GM18909 (cell line): ENCODE measurements around the gene KLRC3.
"Not testable (repeated sequence)": the region's sequence is repeated elsewhere in the genome, so short reads cannot be mapped to it uniquely, and the experiment has no call there.

Source experiments
- ATAC-seq: cut with Tn5 transposase; IDR thresholded peaks from one replicate; pipeline ENCODE4 v1.9.1; 2021; ENCODE audit warnings: mild to moderate bottlenecking; ENCODE audit not compliant: unreplicated experiment, poor library complexity

KLRC3 gene

GRCh38 chr12:10405294-10405693 lies 15.1 kb downstream of the KLRC3 start:
- no peak for ATAC-seq

GRCh38 chr12:10404798-10405197 lies 15.6 kb downstream of the KLRC3 start:
- ATAC-seq, result no peak

GRCh38 chr12:10400829-10401228 lies 19.6 kb downstream of the KLRC3 start:
- ATAC-seq, result no peak

- no peak for ATAC-seq
Measured at GRCh38 chr12:10398168-10398567, 22.2 kb downstream of the KLRC3 start.

- ATAC-seq, result no peak
Measured at GRCh38 chr12:10397296-10397695, 23.1 kb downstream of the KLRC3 start.

- not testable (repeated sequence) for ATAC-seq
Measured at GRCh38 chr12:10396176-10396575, 24.2 kb downstream of the KLRC3 start.

- ATAC-seq, result peak; percentile 84
Measured at GRCh38 chr12:10395390-10395998, 24.9 kb downstream of the KLRC3 start.

- ATAC-seq, result not testable (repeated sequence)
Measured at GRCh38 chr12:10394531-10395152, 25.8 kb downstream of the KLRC3 start.

GRCh38 chr12:10393291-10393690 lies 27.1 kb downstream of the KLRC3 start:
- no peak for ATAC-seq

GRCh38 chr12:10392394-10392930 lies 27.9 kb downstream of the KLRC3 start:
- ATAC-seq, result peak; percentile 80

- not testable (repeated sequence) for ATAC-seq
Measured at GRCh38 chr12:10390991-10391390, 29.4 kb downstream of the KLRC3 start.

GRCh38 chr12:10389904-10390303 lies 30.5 kb downstream of the KLRC3 start, which contains the start of gene KLRK1:
Gene KLRK1, minus strand, starts transcription at chr12:10390041. Its CDS starts 1,231 bp downstream, at chr12:10388810.
- ATAC-seq, result no peak

- no peak for ATAC-seq
Measured at GRCh38 chr12:10388624-10389413, 31.6 kb downstream of the KLRC3 start.

GRCh38 chr12:10387498-10387897 lies 32.9 kb downstream of the KLRC3 start:
- ATAC-seq, result not testable (repeated sequence)

- no peak for ATAC-seq
Measured at GRCh38 chr12:10386857-10387256, 33.5 kb downstream of the KLRC3 start.

- ATAC-seq, result no peak
Measured at GRCh38 chr12:10385166-10385613, 35.2 kb downstream of the KLRC3 start.

GRCh38 chr12:10384191-10384590 lies 36.2 kb downstream of the KLRC3 start:
- ATAC-seq, result no peak

- no peak for ATAC-seq
Measured at GRCh38 chr12:10381928-10382628, 38.3 kb downstream of the KLRC3 start.

- not testable (repeated sequence) for ATAC-seq
Measured at GRCh38 chr12:10378737-10379136, 41.7 kb downstream of the KLRC3 start.

- ATAC-seq, result no peak
Measured at GRCh38 chr12:10374624-10375018, 45.8 kb downstream of the KLRC3 start.
